Natural killer cell (primary cell): ENCODE data around the gene SPACA6. TPM values are rescaled to one million over a fixed set of nuclear protein-coding genes. Genes with fewer than 3 reads are reported as not detected.

Experiments
- ATAC-seq, 3 donors: fragments of 150-1000 bp in 2 of 3; fragments of 200-7000 bp in 1 of 3; cut with Tn5 transposase; 1 replicate in 1 of 3; 2 replicates in 2 of 3; pipeline ENCODE4 v1.10.0; 2021; ENCODE audit warnings: mild to moderate bottlenecking in 2 of 3, moderate library complexity in 2 of 3
- DNase-seq, 2 donors: peaks; one replicate each; pipeline versions ENCODE4 v3.0.0 to v3.0.0-alpha.2; 2013 to 2021; ENCODE audit warnings: mixed read lengths in 1 of 2
- H3K27ac ChIP-seq: one replicate; pipeline ENCODE4 v1.5.1; 2013; ENCODE audit warnings: mild to moderate bottlenecking, low read length
- H3K27me3 ChIP-seq: one replicate; pipeline ENCODE4 v1.6.1; 2013; ENCODE audit warnings: low read length; ENCODE audit not compliant: control insufficient read depth, insufficient read depth
- H3K36me3 ChIP-seq: one replicate; pipeline ENCODE4 v1.6.1; 2013; ENCODE audit warnings: low read length; ENCODE audit not compliant: control insufficient read depth, insufficient read depth
- H3K4me1 ChIP-seq: one replicate; pipeline ENCODE4 v1.6.1; 2013; ENCODE audit warnings: low read length; ENCODE audit not compliant: control insufficient read depth, insufficient read depth
- H3K4me3 ChIP-seq: one replicate; pipeline ENCODE4 v1.5.1; 2013; ENCODE audit warnings: low read length
- H3K9me3 ChIP-seq: one replicate; pipeline ENCODE4 v1.6.1; 2013; ENCODE audit warnings: low read length; ENCODE audit not compliant: control insufficient read depth, insufficient read depth
- H3K27ac Mint-ChIP-seq, 2 donors: one replicate each; pipeline ENCODE4 v1.8.0; 2022; ENCODE audit warnings: mild to moderate bottlenecking in 2 of 2, mixed read lengths in 2 of 2, moderate library complexity in 1 of 2
- H3K27me3 Mint-ChIP-seq, 2 donors: one replicate each; pipeline ENCODE4 v1.8.0; 2022; ENCODE audit warnings: low read depth in 2 of 2, mixed read lengths in 2 of 2
- H3K36me3 Mint-ChIP-seq: one replicate; pipeline ENCODE4 v1.8.0; 2022; ENCODE audit warnings: mixed read lengths
- H3K4me1 Mint-ChIP-seq, 2 donors: one replicate each; pipeline ENCODE4 v1.8.0; 2022; ENCODE audit warnings: mixed read lengths in 2 of 2
- H3K4me3 Mint-ChIP-seq: one replicate; pipeline ENCODE4 v1.8.0; 2022; ENCODE audit warnings: mild to moderate bottlenecking, moderate library complexity, mixed read lengths
- H3K9me3 Mint-ChIP-seq, 2 donors: one replicate each; pipeline ENCODE4 v1.8.0; 2022; ENCODE audit warnings: mixed read lengths in 2 of 2
- WGBS: methylation state at CpG from one replicate; pipeline ENCODE4 v1.1.7; 2013; ENCODE audit warnings: missing lambda C conversion rate; ENCODE audit not compliant: insufficient coverage; 5-methylcytosine and 5-hydroxymethylcytosine counted together
- intact Hi-C: fragments of 100-400 bp; cut with micrococcal nuclease; formaldehyde crosslinking; loops from one replicate; pipeline ENCODE4 v1.14.2; 2022
- total RNA-seq, 4 donors: library from RNA; stranded (reverse); fragments of 120-200 nt in 1 of 4; gene quantifications; one replicate each; pipeline versions ENCODE4 v1.2.3 to v1.2.4, GENCODE V29; 2013 to 2022
- TF ChIP-seq, protein P1 (sequence below): fragments of 200-600 bp; IDR thresholded peaks from one replicate; pipeline ENCODE4 v1.8.0; 2022; ENCODE audit warnings: antibody characterized with exemption

Gene SPACA6
- total RNA-seq, 3 donors from 2014 or later (not counting 1 experiment from before 2014, with no cell fraction given): 2.2 to 9.4 (median 3.7) TPM

DNA sequence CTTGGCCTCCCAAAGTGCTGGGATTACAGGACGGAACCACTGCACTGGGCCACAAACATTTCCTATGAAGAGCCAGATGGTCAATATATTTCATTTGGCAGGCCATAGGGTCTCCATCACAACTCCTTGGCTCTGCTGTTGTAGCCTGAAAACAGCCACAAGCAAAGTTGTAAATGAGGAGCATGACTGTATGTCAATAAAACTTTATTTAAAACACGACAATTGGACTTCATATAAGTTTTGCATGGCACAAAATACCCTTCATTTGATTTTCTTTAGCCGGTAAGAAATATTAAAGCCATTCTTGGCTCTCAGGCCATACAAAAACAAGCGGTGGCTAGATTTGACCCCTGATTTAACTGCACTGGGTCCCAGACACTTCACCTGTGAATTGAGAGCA, 61.6 kb downstream of the SPACA6 start:
- WGBS: 90% methylated on average over 4 of the region's 4 CpGs
- Histone ChIP-seq H3K27me3 (no peaks in the 10 kb centered on the region), H3K27ac (peak overlapping the region; percentile 15), H3K4me1 (peaks cover 6% of the 10 kb centered on the region), H3K9me3 (peaks cover 4% of the 10 kb centered on the region), H3K4me3 (no peak overlapping the region), H3K36me3 (no peaks in the 10 kb centered on the region)
- peaks cover 2 to 3% of the 10 kb centered on the region in 2 donors for H3K9me3 Mint-ChIP-seq
- H3K27me3 Mint-ChIP-seq: peaks cover 0 to 4% of the 10 kb centered on the region in 2 donors
- TF ChIP-seq, protein P1, sequence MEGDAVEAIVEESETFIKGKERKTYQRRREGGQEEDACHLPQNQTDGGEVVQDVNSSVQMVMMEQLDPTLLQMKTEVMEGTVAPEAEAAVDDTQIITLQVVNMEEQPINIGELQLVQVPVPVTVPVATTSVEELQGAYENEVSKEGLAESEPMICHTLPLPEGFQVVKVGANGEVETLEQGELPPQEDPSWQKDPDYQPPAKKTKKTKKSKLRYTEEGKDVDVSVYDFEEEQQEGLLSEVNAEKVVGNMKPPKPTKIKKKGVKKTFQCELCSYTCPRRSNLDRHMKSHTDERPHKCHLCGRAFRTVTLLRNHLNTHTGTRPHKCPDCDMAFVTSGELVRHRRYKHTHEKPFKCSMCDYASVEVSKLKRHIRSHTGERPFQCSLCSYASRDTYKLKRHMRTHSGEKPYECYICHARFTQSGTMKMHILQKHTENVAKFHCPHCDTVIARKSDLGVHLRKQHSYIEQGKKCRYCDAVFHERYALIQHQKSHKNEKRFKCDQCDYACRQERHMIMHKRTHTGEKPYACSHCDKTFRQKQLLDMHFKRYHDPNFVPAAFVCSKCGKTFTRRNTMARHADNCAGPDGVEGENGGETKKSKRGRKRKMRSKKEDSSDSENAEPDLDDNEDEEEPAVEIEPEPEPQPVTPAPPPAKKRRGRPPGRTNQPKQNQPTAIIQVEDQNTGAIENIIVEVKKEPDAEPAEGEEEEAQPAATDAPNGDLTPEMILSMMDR: no peak
- DNase-seq (no peak), ATAC-seq (no peak)
- no peaks in the 10 kb centered on the region for H3K4me1 Mint-ChIP-seq
- no peaks in the 10 kb centered on the region for H3K36me3 Mint-ChIP-seq
- intact Hi-C loops: no loop called here
- no peak overlapping the region for H3K4me3 Mint-ChIP-seq
- no peak overlapping the region for H3K27ac Mint-ChIP-seq

Other genes starting within 250 kb of the SPACA6 start
- not detected for gene SIGLEC8, start 234.9 kb upstream of the SPACA6 start, total RNA-seq
- not detected for gene CEACAM18, start 214.8 kb upstream of the SPACA6 start, total RNA-seq
- gene SIGLEC12, start 191.5 kb upstream of the SPACA6 start, total RNA-seq: under 1 TPM in 2 of 3 donors, not detected in 1; 0.50 to 0.57 TPM
- 1 to 10 TPM in 1 of 3 donors, under 1 TPM in 2; 0.25 to 2.4 (median 0.59) TPM for gene SIGLEC6, start 161.7 kb upstream of the SPACA6 start, total RNA-seq
- 1 to 10 TPM; 3.4 to 4.8 (median 4.0) TPM for gene ZNF175, start 122.0 kb upstream of the SPACA6 start, total RNA-seq
- 1 to 10 TPM in 1 of 3 donors, under 1 TPM in 2; 0.54 to 1.0 (median 0.90) TPM for gene SIGLEC5, start 62.9 kb upstream of the SPACA6 start, total RNA-seq
- gene SIGLEC14, start 46.5 kb upstream of the SPACA6 start, total RNA-seq: 1 to 10 TPM; 2.7 to 4.9 (median 2.9) TPM
- gene HAS1, start 30.7 kb downstream of the SPACA6 start, total RNA-seq: not detected
- gene FPR1, start 58.5 kb downstream of the SPACA6 start, total RNA-seq: 10 to 100 TPM in 1 of 3 donors, 1 to 10 TPM in 2; 3.4 to 20.2 (median 6.4) TPM
- gene FPR2, start 67.8 kb downstream of the SPACA6 start, total RNA-seq: 1 to 10 TPM in 1 of 3 donors, under 1 TPM in 2; 0.28 to 2.1 (median 0.59) TPM
- under 1 TPM in 1 of 3 donors, not detected in 2; 0.28 TPM for gene FPR3, start 101.8 kb downstream of the SPACA6 start, total RNA-seq
- gene ZNF577, start 194.6 kb downstream of the SPACA6 start, total RNA-seq: 10 to 100 TPM in 2 of 3 donors, 1 to 10 TPM in 1; 8.5 to 15.6 (median 12.4) TPM
- gene ZNF649, start 211.7 kb downstream of the SPACA6 start, total RNA-seq: 10 to 100 TPM; 11.0 to 16.1 (median 12.3) TPM
- 1 to 10 TPM; 1.8 to 3.9 (median 2.5) TPM for gene ZNF613, start 234.1 kb downstream of the SPACA6 start, total RNA-seq